Keratinocyte (primary cell): Measurements from ENCODE around the gene MAGI1. TPM values are rescaled to one million over a fixed set of nuclear protein-coding genes. Genes with fewer than 3 reads are reported as not detected.

Experiments
- DNase-seq: peaks from one replicate; pipeline ENCODE4 v3.0.0-alpha.2; 2011; ENCODE audit warnings: low read depth, missing footprints, low spot score
- FAIRE-seq: peaks from 2 replicates; lab custom pipeline; 2011; peaks lifted over from hg19 to GRCh38; lab: Jason Lieb, UNC
- H2AFZ ChIP-seq: 2 replicates; pipeline ENCODE4 v1.6.0; 2012; ENCODE audit warnings: low read length, control low read depth, inconsistent platforms; ENCODE audit not compliant: control insufficient read depth
- H3K27ac ChIP-seq: 2 replicates; pipeline ENCODE4 v1.5.1; 2011; ENCODE audit warnings: low read length; ENCODE audit not compliant: control insufficient read depth, insufficient read depth
- H3K27me3 ChIP-seq: 3 replicates; pipeline ENCODE4 v1.6.0; 2011; ENCODE audit warnings: low read length; ENCODE audit not compliant: control insufficient read depth, insufficient read depth; ENCODE audit errors: extremely low read depth
- H3K36me3 ChIP-seq, 2 experiments: 2 replicates in 1 of 2; 3 replicates in 1 of 2; pipeline ENCODE4 v1.5.1; 2011; ENCODE audit warnings: low read length in 2 of 2, mild to moderate bottlenecking in 1 of 2; ENCODE audit not compliant: control insufficient read depth in 2 of 2, insufficient read depth in 2 of 2; ENCODE audit errors: extremely low read depth in 1 of 2
- H3K4me1 ChIP-seq: 3 replicates; pipeline ENCODE4 v1.5.1; 2011; ENCODE audit warnings: low read length; ENCODE audit not compliant: control insufficient read depth, insufficient read depth; ENCODE audit errors: extremely low read depth
- H3K4me2 ChIP-seq: 3 replicates; pipeline ENCODE4 v1.6.0; 2011; ENCODE audit warnings: low read depth, low read length; ENCODE audit not compliant: control insufficient read depth, insufficient read depth; ENCODE audit errors: extremely low read depth
- H3K4me3 ChIP-seq, 3 experiments: fragments of 200-600 bp in 1 of 3; sonication (generic) in 1 of 3; 2 replicates in 2 of 3; 3 replicates in 1 of 3; pipeline ENCODE4 v1.5.1; 2011 to 2016; ENCODE audit warnings: low read length in 3 of 3, mild to moderate bottlenecking in 3 of 3, control low read depth in 2 of 3, inconsistent platforms in 1 of 3, low read depth in 1 of 3, mixed read lengths in 1 of 3, mixed run types in 1 of 3, moderate library complexity in 1 of 3; ENCODE audit not compliant: control insufficient read depth in 2 of 3, insufficient read depth in 2 of 3; ENCODE audit errors: extremely low read depth in 1 of 3
- H3K79me2 ChIP-seq: 2 replicates; pipeline ENCODE4 v1.6.0; 2012; ENCODE audit warnings: low read length; ENCODE audit not compliant: control insufficient read depth, insufficient read depth
- H3K9ac ChIP-seq: 3 replicates; pipeline ENCODE4 v1.6.0; 2011; ENCODE audit warnings: low read length; ENCODE audit not compliant: control insufficient read depth, insufficient read depth; ENCODE audit errors: extremely low read depth
- H3K9me1 ChIP-seq: 3 replicates; pipeline ENCODE4 v1.6.0; 2011; ENCODE audit warnings: low read length; ENCODE audit not compliant: control insufficient read depth, insufficient read depth; ENCODE audit errors: extremely low read depth
- H3K9me3 ChIP-seq: 2 replicates; pipeline ENCODE4 v1.5.1; 2012; ENCODE audit warnings: low read depth, low read length; ENCODE audit not compliant: control insufficient read depth
- H4K20me1 ChIP-seq: 3 replicates; pipeline ENCODE4 v1.6.0; 2011; ENCODE audit warnings: low read length; ENCODE audit not compliant: control insufficient read depth, insufficient read depth; ENCODE audit errors: extremely low read depth
- CTCF ChIP-seq, 3 experiments: IDR thresholded peaks in 1 of 3; conservative IDR thresholded peaks in 1 of 3; optimal IDR thresholded peaks in 1 of 3; 2 replicates in 2 of 3; 3 replicates in 1 of 3; pipeline versions ENCODE3 to v1.5.1; 2011; ENCODE audit warnings: low read length in 3 of 3, mild to moderate bottlenecking in 3 of 3, moderate library complexity in 2 of 3, control low read depth in 1 of 3, inconsistent platforms in 1 of 3; ENCODE audit not compliant: insufficient read depth in 2 of 3; ENCODE audit errors: extremely low read depth in 1 of 3
- EZH2 ChIP-seq: IDR thresholded peaks from one replicate; pipeline ENCODE4 v1.6.1; 2012; ENCODE audit warnings: inconsistent platforms, mild to moderate bottlenecking, low read length, moderate library complexity
- dilution Hi-C: fragments of 300-500 bp; cut with MboI; formaldehyde crosslinking; loops from one replicate; pipeline ENCODE4 v1.7.0; 2020; ENCODE audit warnings: low sequenced_read_pairs; ENCODE audit not compliant: extremely low pct_ligation_motif_present
- polyA plus RNA-seq, 5 experiments: library from polyadenylated mRNA; depleted of rRNA in 3 of 5; stranded (reverse) in 3 of 5; stranded (forward) in 1 of 5; unstranded in 1 of 5; fragments of >200 nt; gene quantifications; 1 replicate in 1 of 5; 2 replicates in 3 of 5; 3 replicates in 1 of 5; pipeline versions ENCODE4 v1.2.1 to v1.2.3, GENCODE V29; 2011 to 2012; ENCODE audit warnings: missing spikeins in 2 of 5, low read depth in 1 of 5, low replicate concordance in 1 of 5

Gene MAGI1
- polyA plus RNA-seq, 1 donor (not counting 4 experiments of a cell fraction or from before 2014, with no cell fraction given) = 10.9 TPM

- H3K9me1 ChIP-seq = no peaks in the 10 kb centered on the region
- TF ChIP-seq CTCF (optimal IDR thresholded peaks at IDR 0.05 in 1 of 3, IDR thresholded peaks at IDR 0.05 in 1 of 3, conservative IDR thresholded peaks at IDR 0.05 in 1 of 3; ENCODE audit: extremely low read depth in 1 of 3, insufficient read depth in 2 of 3, low read length in 3 of 3) (no peak), EZH2 (no peak)
- H3K79me2 ChIP-seq = no peaks in the 10 kb centered on the region
- H3K9ac ChIP-seq = no peak overlapping the region
- H3K27me3 ChIP-seq = no peaks in the 10 kb centered on the region
- no peak overlapping the region for H3K27ac ChIP-seq
- no peak for DNase-seq
- no peaks in the 10 kb centered on the region for H3K4me1 ChIP-seq
- no peaks in the 10 kb centered on the region for H3K9me3 ChIP-seq
- no peak overlapping the region for H3K4me2 ChIP-seq
- dilution Hi-C loops = no loop called here
- no peaks in the 10 kb centered on the region for H3K36me3 ChIP-seq
- no peak overlapping the region for H2AFZ ChIP-seq
- no peak overlapping the region for H3K4me3 ChIP-seq
- FAIRE-seq = no peak
- no peaks in the 10 kb centered on the region for H4K20me1 ChIP-seq
These were observed 162.7 kb downstream of the MAGI1 start for GRCh38 chr3:65876028-65876420.

GRCh38 chr3:65875393-65876027, 163.2 kb downstream of the MAGI1 start:
- no peaks in the 10 kb centered on the region for H3K9me3 ChIP-seq
- H2AFZ ChIP-seq = no peak overlapping the region
- H3K27me3 ChIP-seq = no peaks in the 10 kb centered on the region
- no peaks in the 10 kb centered on the region for H3K79me2 ChIP-seq
- no peaks in the 10 kb centered on the region for H3K4me1 ChIP-seq
- no peak for DNase-seq
- H4K20me1 ChIP-seq = no peaks in the 10 kb centered on the region
- H3K4me2 ChIP-seq = no peak overlapping the region
- dilution Hi-C loops = no loop called here
- H3K4me3 ChIP-seq = no peak overlapping the region
- no peaks in the 10 kb centered on the region for H3K36me3 ChIP-seq
- TF ChIP-seq EZH2 (no peak), CTCF (optimal IDR thresholded peaks at IDR 0.05 in 1 of 3, IDR thresholded peaks at IDR 0.05 in 1 of 3, conservative IDR thresholded peaks at IDR 0.05 in 1 of 3; ENCODE audit: extremely low read depth in 1 of 3, insufficient read depth in 2 of 3, low read length in 3 of 3) (no peak)
- H3K9me1 ChIP-seq = no peaks in the 10 kb centered on the region
- FAIRE-seq = no peak
- H3K9ac ChIP-seq = no peak overlapping the region
- no peak overlapping the region for H3K27ac ChIP-seq
